Activated CD8-positive, alpha-beta memory T cell treated with anti-CD3 and anti-CD28 coated beads, Interleukin-2, amount 50 U/mL, for 1 hour (primary cell): ENCODE results near the gene TBC1D21.

Source experiments
- DNase-seq: peaks from one replicate; pipeline ENCODE4 v3.0.0-alpha.2; 2020; ENCODE audit errors: extremely low read depth

TBC1D21 gene

GRCh38 chr15:73889053-73889761 is 15.8 kb downstream of the TBC1D21 start:
- no peak for DNase-seq

DNA sequence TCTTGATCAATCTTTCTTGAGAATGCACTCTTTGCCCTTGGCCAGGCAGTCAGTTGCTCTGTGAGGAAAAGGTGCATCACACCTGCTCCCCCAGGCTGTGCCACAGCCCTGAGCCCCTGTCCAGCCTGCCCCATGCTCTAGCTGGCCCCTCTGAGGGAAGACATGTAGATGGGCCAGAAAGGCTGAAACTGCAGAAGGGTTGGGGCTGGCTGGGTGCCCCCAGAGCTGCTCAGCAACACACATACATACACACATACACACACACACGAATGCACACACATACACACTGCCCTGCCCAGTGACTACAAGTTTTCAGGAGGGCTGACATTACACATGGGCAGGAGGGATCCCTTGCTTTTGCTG is 16.4 kb downstream of the TBC1D21 start:
- no peak for DNase-seq

DNA sequence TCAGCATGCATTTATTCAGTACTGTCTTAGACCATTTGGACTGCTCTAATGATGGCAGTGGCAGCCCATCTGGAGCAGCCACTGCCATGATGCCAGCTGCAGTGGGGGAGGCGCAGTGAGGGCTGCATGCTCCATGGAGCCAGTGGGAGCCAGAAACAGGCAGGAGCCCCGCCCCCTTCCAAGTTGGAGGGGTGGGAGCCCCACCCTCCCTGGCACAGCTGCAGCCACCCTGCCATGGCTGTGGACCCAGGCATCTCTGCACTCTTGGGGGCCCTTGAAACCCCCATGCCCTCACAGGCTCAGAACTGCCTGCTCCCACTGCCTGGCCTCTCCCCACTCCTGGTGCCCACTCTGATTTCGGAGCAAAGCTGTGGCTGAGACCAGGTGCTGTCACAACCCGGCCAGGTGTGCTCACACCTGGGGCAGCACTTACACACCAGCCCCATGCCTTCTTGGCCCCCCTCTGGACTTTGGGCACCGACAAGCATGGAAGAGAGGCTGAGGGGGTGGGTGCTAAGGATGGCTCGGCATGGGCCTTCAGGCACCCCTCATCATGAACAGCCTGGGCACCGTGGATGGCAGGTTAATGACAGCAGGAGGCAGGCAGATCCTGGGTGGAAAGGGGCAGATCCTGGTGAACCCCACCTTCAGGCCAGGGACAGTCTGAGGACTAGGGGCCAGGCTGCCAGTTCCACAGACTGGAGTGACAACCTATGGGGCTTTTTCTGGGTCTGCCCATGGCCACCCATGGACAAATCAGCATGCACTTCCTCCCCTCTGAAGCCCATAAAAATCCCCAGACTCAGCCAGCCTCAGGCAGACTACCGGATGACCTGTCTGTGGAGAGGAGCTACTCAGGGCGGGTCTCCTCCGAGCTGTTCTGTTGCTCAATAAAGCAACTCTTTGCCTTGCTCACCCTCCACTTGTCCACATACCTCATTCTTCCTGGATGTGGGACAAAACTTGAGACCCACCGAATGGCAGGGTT is 18.3 kb downstream of the TBC1D21 start:
- no peak for DNase-seq

DNA sequence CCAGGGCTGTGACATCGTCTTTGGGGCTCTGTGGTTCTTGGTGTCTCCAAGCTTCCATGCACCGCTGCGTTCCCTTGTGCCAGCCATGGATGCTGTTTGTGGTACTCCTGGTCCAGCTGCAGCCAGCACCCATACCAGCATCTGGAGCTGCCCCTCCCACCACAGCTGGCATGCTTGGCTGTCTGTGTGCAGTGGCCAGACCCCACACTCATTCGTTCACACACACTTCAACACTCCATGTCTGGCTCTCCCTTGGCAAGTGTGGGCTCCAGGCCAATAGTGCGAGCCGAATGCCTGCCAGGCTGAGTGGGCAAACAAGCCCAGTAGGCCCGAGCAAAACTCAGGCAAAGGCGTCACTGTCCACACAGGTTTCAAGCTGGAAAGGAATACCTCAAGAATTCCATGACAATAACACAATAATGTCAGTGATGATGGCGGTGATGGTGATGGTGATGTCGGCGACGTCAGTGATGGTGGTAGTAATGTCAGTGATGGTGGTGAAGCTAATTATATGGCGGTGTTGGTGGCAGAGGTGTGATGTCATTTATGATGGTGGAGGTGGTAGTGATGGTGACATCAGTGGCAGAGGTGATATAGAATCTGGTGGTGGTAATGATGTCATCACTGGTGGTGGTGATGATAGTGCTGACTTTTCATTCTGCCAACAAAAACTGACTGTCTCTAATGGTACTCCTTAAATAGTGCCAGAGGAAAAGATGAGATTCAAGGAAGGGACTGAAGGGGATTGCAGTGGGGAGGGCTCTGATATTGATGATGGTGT is 19.3 kb downstream of the TBC1D21 start:
- no peak for DNase-seq

- DNase-seq = no peak
These were observed 20.9 kb downstream of the TBC1D21 start for GRCh38 chr15:73894133-73894814.

DNA sequence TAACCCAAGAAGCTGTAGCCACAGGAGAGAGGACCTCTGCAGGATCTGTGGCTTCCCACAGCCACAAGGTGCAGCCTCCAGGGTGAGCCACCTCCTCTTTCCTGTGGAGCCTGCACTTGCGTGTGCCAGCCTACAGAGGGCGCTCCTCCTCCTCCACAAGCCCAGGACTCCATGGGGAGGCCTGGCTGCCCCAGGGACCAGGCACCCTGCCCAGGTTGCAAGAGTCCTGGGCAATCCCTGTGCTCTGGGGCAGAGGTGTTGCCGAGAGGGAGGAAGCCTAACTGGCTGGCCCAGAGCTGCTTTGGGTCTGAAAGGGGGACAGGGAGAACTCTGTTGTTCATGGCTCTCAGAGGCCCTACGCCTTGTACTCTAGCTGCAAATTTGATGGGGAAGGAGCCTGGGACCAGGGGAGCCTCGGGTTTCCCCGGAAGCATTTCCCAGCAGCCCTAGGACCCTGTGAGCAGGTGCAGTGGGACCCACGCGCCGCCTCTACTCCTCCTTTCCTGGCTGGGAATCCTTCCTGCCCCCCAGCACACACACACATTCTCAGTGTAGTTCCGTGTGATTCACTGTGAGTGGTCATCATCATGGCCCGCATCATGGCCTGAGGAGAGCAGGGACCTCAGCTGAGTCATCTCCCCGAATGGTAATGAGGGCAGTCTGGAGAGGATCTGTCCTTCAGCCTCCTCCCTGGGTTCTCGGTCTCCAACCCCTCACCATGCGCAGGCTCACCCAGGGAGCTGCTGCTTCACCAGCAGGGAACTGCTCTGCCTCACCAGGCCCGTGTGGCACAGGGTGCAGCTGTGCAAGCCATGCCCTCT is 24.3 kb downstream of the TBC1D21 start:
- DNase-seq = no peak

GRCh38 chr15:73899197-73900094 is 26.1 kb downstream of the TBC1D21 start:
- no peak for DNase-seq

GRCh38 chr15:73900095-73900712 is 26.8 kb downstream of the TBC1D21 start:
- no peak for DNase-seq

- no peak for DNase-seq
These were observed 27.9 kb downstream of the TBC1D21 start for GRCh38 chr15:73901126-73901810.

DNA sequence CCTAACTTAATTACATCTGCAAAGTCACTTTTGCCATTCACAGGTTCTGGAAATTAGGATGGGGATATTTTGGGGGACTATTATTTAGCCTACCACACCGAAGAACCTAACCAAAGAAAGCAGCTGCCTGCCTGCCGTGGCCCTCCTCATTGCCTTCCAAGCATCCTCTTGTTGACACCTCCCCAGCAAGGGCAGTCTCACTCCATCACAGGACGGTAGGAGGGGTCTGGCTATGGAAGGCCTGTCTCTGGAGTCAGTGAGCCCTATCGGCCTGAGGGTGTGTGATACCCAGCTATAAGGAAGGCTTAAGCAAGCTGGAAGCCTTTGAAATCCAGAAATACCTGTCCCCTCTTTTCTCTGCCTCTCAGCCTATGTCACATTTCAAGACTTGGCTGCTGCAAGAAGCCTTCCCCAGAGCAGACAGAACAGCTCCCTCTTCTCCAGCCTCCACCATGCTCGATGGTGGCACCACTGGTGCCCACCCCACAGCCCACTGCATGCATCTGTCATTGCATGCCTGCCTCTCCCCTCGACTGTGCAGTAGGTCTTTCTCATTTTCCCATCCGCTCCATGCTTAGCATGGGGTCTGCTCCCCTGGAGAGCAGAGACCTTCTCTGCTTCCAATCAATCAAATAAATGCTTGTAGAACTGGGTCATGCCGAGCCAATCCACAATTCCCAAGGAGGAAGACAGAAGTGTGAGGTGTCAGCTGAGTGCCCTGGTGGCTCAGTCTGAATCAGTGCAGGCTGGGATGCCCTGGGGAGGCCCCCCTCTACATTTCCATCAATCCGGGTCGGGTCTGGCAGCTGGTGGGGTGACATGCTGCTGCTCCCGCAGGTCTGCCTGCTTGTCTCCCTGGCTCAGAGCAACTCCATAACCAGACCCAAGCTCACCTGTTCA is 29.0 kb downstream of the TBC1D21 start:
- DNase-seq = no peak

GRCh38 chr15:73904026-73904815 is 30.9 kb downstream of the TBC1D21 start:
- DNase-seq = no peak

- DNase-seq = no peak
These were observed 32.0 kb downstream of the TBC1D21 start for GRCh38 chr15:73905225-73905827.

- DNase-seq = no peak
These were observed 33.1 kb downstream of the TBC1D21 start for GRCh38 chr15:73906346-73907034.

DNA sequence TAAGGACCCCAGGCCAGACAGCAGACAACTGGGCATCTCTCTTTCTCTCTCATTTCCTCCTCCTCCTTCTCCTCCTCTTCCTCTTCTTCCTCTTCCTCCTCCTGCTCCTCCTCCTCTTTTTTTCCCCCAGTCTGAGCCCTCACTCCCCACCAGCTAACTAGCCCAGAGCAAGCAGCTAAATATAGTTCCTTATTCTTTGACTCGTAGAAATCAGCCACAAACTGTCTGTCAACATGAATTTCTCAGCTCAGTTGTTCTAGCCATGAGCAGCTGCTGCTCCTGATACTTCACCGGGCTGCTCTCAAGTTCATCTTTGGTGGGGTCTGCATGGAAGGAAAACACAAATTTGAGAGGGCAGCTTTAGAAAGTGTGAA is 33.7 kb downstream of the TBC1D21 start:
- no peak for DNase-seq

- DNase-seq = peak; percentile 23
These were observed 34.9 kb downstream of the TBC1D21 start for GRCh38 chr15:73908030-73908821.
